ENCODE results near the gene DCST1. TPM values are rescaled to one million over a fixed set of nuclear protein-coding genes. Genes with fewer than 3 reads are reported as not detected.

The DCST1 gene
- total and polyA plus RNA-seq, 2 of the 8 experiments (the other 6 are each of a cell fraction or from before 2014, with no cell fraction given) = not detected

GRCh38 chr1:155051342-155051776, 17.7 kb downstream of the DCST1 start:
- H4K8ac ChIP-seq (ENCODE audit: extremely low read depth, insufficient read depth, low read length) = no peak overlapping the region
- H3K79me2 ChIP-seq (ENCODE audit: control insufficient read depth in 1 of 2, insufficient read depth in 2 of 2, low read length in 2 of 2) = no peaks in the 10 kb centered on the region
- no peak overlapping the region for H3K14ac ChIP-seq (ENCODE audit: insufficient read length)
- H3K56ac ChIP-seq (replicated peaks; ENCODE audit: insufficient read length, low read depth, low read length) = no peak overlapping the region
- no peaks in the 10 kb centered on the region for H3K79me1 ChIP-seq (ENCODE audit: low read depth, low read length)
- H3K23me2 ChIP-seq (ENCODE audit: low read depth, low read length) = peaks cover 16% of the 10 kb centered on the region
- peaks cover 4 to 24% (median 10%) of the 10 kb centered on the region in 4 experiments; a peak in 6 of 7 replicates for H3K4me1 ChIP-seq (replicated peaks in 1 of 4; ENCODE audit: control insufficient read depth in 3 of 4, insufficient read depth in 4 of 4, low read length in 3 of 4)
- H4K5ac ChIP-seq (ENCODE audit: insufficient read length, low read depth, low read length) = no peak overlapping the region
- no peak overlapping the region for H2BK5ac ChIP-seq (ENCODE audit: low read depth, low read length)
- H3K27me3 ChIP-seq (replicated peaks in 1 of 4; ENCODE audit: control insufficient read depth in 3 of 4, extremely low read depth in 1 of 4, insufficient read depth in 3 of 4, low read length in 3 of 4) = peaks cover 0 to 18% (median 12%) of the 10 kb centered on the region in 4 experiments; a peak in 5 of 7 replicates
- peak overlapping the region in 2 of 4 experiments; percentile 20 to 35; a peak in 3 of 7 replicates for H3K9ac ChIP-seq (replicated peaks in 1 of 4; ENCODE audit: extremely low read depth in 1 of 4, low read depth in 3 of 4, low read length in 3 of 4)
- no peak overlapping the region for H2AFZ ChIP-seq (ENCODE audit: low read length)
- H3K4me3 ChIP-seq (ENCODE audit: extremely low read depth in 1 of 4, insufficient read depth in 2 of 4, low read depth in 3 of 4, low read length in 4 of 4) = peak overlapping the region; percentile 32 to 76 (median 55)
- CTCF ChIA-PET (ENCODE audit: partially characterized antibody) = interaction anchor here (0.8 to 33.9 kb wide), 20 partner anchors 1 to 238 kb away, joined by 3 to 907 read pairs (median 4); partner anchors contain the start of genes ADAM15, DCST1, DCST2 and EFNA3
- no peak overlapping the region for H2BK20ac ChIP-seq (ENCODE audit: low read length)
- no peak overlapping the region for H3K27ac ChIP-seq (ENCODE audit: low read depth, low read length)
- H3K4me2 ChIP-seq (ENCODE audit: insufficient read depth in 1 of 2, low read depth in 2 of 2, low read length in 2 of 2) = peak overlapping the region; percentile 42 to 96
- peaks cover 0 to 3% (median 0%) of the 10 kb centered on the region in 4 experiments; a peak in 1 of 8 replicates for H3K36me3 ChIP-seq (ENCODE audit: control insufficient read depth in 2 of 4, insufficient read depth in 4 of 4, low read length in 3 of 4)
- no peak overlapping the region for H2BK15ac ChIP-seq (ENCODE audit: low read length)
- H3K9me3 ChIP-seq (ENCODE audit: insufficient read depth in 2 of 2, low read depth in 1 of 2, low read length in 1 of 2) = no peaks in the 10 kb centered on the region
- no peak overlapping the region; the same call in 1 of the 2 replicates for H3K18ac ChIP-seq (ENCODE audit: extremely low read depth, low read length)
- no peak overlapping the region for H2AK5ac ChIP-seq (ENCODE audit: low read depth, low read length)
- H2BK12ac ChIP-seq (ENCODE audit: low read depth, low read length) = 0 out of 2 replicates have a peak overlapping the region, but pooled peaks have one; percentile 17
- FAIRE-seq = no peak
- no peak for DNase-seq (ENCODE audit: low read depth in 1 of 2, low spot score in 2 of 2)
- H2BK120ac ChIP-seq (replicated peaks; ENCODE audit: low read depth, low read length) = no peak overlapping the region
- POLR2A ChIA-PET (ENCODE audit: partially characterized antibody) = interaction anchor here (0.7 to 2.6 kb wide), 17 partner anchors 9 to 115 kb away, joined by 3 to 9 read pairs (median 3); partner anchors contain the start of genes EFNA4, LENEP, PBXIP1 and PMVK
- H4K91ac ChIP-seq (replicated peaks; ENCODE audit: insufficient read length, low read length) = no peak overlapping the region
- no peak for TF ChIP-seq BACH1 (IDR thresholded peaks at IDR 0.05; ENCODE audit: low read length)
- 0 out of 2 replicates have a peak, but pooled peaks have one; percentile 62 for TF ChIP-seq TAF1 (IDR thresholded peaks at IDR 0.05; ENCODE audit: low read depth, low read length)
- TF ChIP-seq TAF7 (optimal IDR thresholded peaks at IDR 0.05; ENCODE audit: borderline replicate concordance, low read depth, low read length) = peak; percentile 35
- no peak for TF ChIP-seq SP1 (IDR thresholded peaks at IDR 0.05; ENCODE audit: low read depth, low read length)
- peaks cover 2 to 7% of the 10 kb centered on the region in 2 experiments for H4K20me1 ChIP-seq (replicated peaks in 1 of 2; ENCODE audit: control insufficient read depth in 1 of 2, insufficient read depth in 2 of 2, low read length in 2 of 2)
- no peak overlapping the region for H3K4ac ChIP-seq (replicated peaks; ENCODE audit: insufficient read length, low read depth, low read length)
- WGBS, 2 experiments (ENCODE audit: extremely low coverage in 1 of 2, insufficient coverage in 1 of 2, insufficient read length in 1 of 2, insufficient replicate concordance in 2 of 2, low coverage in 1 of 2, low lambda C conversion rate in 2 of 2, missing lambda C conversion rate in 1 of 2) = 2% methylated on average over 6 of the region's 31 CpGs; no CpG with 5 or more reads in 1 of the 2 experiments
- no peak overlapping the region for H3K23ac ChIP-seq (ENCODE audit: insufficient read length)
